ENCODE measurements around the gene GAB3. TPM values are rescaled to one million over a fixed set of nuclear protein-coding genes. Genes with fewer than 3 reads are reported as not detected.

The GAB3 gene
- total and polyA plus RNA-seq, 2 experiments from 2014 or later = 0.89 to 1.8 TPM

DNA sequence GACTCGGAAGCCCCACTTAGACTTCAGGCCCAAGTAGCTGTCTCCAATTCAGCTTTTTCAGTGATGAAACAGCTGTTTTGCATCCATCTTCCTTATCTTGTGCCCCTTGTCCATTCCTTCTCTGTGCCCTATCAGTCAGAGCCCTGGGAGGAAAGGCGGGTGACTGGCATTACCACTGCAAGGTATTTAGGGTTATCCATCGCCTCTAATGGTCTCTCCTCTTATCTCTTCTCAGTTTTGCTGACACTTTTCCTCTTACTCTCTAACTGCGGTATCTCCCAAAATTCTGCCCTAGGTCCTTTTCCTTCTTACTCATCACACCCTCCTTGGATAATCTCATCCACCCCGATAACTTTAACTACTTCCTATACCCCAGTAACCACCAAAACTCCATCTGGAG lies 13.7 kb downstream of the GAB3 start:
- no peak overlapping the region for H3K27ac Mint-ChIP-seq
- no peak overlapping the region for H3K4me3 ChIP-seq
- no peak overlapping the region for H3K27ac ChIP-seq (ENCODE audit: low read depth)
- H4K20me1 ChIP-seq (replicated peaks; ENCODE audit: insufficient read depth) = no peaks in the 10 kb centered on the region
- no peaks in the 10 kb centered on the region for H3K27me3 ChIP-seq (ENCODE audit: insufficient read depth)
- TF ChIP-seq JUNB (IDR thresholded peaks at IDR 0.05; ENCODE audit: unreplicated experiment) (no peak), ZNF331 (CRISPR knock-in tag; IDR thresholded peaks at IDR 0.05; ENCODE audit: low read depth) (no peak), POLR2AphosphoS5 (IDR thresholded peaks at IDR 0.05; ENCODE audit: low read depth) (no peak), NANOG (IDR thresholded peaks at IDR 0.05; ENCODE audit: borderline replicate concordance) (no peak), CREB1 (CRISPR knock-in tag; IDR thresholded peaks at IDR 0.05; ENCODE audit: low read depth) (no peak), EZH2 (IDR thresholded peaks at IDR 0.05; ENCODE audit: low read depth, unreplicated experiment) (no peak), ZNF114 (CRISPR knock-in tag; IDR thresholded peaks at IDR 0.05) (no peak), EZH2phosphoT487 (IDR thresholded peaks at IDR 0.05; ENCODE audit: unreplicated experiment) (no peak), STAT1 (IDR thresholded peaks at IDR 0.05; ENCODE audit: unreplicated experiment) (no peak)
- TF ChIP-seq, protein P1, sequence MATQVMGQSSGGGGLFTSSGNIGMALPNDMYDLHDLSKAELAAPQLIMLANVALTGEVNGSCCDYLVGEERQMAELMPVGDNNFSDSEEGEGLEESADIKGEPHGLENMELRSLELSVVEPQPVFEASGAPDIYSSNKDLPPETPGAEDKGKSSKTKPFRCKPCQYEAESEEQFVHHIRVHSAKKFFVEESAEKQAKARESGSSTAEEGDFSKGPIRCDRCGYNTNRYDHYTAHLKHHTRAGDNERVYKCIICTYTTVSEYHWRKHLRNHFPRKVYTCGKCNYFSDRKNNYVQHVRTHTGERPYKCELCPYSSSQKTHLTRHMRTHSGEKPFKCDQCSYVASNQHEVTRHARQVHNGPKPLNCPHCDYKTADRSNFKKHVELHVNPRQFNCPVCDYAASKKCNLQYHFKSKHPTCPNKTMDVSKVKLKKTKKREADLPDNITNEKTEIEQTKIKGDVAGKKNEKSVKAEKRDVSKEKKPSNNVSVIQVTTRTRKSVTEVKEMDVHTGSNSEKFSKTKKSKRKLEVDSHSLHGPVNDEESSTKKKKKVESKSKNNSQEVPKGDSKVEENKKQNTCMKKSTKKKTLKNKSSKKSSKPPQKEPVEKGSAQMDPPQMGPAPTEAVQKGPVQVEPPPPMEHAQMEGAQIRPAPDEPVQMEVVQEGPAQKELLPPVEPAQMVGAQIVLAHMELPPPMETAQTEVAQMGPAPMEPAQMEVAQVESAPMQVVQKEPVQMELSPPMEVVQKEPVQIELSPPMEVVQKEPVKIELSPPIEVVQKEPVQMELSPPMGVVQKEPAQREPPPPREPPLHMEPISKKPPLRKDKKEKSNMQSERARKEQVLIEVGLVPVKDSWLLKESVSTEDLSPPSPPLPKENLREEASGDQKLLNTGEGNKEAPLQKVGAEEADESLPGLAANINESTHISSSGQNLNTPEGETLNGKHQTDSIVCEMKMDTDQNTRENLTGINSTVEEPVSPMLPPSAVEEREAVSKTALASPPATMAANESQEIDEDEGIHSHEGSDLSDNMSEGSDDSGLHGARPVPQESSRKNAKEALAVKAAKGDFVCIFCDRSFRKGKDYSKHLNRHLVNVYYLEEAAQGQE (IDR thresholded peaks at IDR 0.05; ENCODE audit: unreplicated experiment) = no peak
- TF ChIP-seq, protein P2, sequence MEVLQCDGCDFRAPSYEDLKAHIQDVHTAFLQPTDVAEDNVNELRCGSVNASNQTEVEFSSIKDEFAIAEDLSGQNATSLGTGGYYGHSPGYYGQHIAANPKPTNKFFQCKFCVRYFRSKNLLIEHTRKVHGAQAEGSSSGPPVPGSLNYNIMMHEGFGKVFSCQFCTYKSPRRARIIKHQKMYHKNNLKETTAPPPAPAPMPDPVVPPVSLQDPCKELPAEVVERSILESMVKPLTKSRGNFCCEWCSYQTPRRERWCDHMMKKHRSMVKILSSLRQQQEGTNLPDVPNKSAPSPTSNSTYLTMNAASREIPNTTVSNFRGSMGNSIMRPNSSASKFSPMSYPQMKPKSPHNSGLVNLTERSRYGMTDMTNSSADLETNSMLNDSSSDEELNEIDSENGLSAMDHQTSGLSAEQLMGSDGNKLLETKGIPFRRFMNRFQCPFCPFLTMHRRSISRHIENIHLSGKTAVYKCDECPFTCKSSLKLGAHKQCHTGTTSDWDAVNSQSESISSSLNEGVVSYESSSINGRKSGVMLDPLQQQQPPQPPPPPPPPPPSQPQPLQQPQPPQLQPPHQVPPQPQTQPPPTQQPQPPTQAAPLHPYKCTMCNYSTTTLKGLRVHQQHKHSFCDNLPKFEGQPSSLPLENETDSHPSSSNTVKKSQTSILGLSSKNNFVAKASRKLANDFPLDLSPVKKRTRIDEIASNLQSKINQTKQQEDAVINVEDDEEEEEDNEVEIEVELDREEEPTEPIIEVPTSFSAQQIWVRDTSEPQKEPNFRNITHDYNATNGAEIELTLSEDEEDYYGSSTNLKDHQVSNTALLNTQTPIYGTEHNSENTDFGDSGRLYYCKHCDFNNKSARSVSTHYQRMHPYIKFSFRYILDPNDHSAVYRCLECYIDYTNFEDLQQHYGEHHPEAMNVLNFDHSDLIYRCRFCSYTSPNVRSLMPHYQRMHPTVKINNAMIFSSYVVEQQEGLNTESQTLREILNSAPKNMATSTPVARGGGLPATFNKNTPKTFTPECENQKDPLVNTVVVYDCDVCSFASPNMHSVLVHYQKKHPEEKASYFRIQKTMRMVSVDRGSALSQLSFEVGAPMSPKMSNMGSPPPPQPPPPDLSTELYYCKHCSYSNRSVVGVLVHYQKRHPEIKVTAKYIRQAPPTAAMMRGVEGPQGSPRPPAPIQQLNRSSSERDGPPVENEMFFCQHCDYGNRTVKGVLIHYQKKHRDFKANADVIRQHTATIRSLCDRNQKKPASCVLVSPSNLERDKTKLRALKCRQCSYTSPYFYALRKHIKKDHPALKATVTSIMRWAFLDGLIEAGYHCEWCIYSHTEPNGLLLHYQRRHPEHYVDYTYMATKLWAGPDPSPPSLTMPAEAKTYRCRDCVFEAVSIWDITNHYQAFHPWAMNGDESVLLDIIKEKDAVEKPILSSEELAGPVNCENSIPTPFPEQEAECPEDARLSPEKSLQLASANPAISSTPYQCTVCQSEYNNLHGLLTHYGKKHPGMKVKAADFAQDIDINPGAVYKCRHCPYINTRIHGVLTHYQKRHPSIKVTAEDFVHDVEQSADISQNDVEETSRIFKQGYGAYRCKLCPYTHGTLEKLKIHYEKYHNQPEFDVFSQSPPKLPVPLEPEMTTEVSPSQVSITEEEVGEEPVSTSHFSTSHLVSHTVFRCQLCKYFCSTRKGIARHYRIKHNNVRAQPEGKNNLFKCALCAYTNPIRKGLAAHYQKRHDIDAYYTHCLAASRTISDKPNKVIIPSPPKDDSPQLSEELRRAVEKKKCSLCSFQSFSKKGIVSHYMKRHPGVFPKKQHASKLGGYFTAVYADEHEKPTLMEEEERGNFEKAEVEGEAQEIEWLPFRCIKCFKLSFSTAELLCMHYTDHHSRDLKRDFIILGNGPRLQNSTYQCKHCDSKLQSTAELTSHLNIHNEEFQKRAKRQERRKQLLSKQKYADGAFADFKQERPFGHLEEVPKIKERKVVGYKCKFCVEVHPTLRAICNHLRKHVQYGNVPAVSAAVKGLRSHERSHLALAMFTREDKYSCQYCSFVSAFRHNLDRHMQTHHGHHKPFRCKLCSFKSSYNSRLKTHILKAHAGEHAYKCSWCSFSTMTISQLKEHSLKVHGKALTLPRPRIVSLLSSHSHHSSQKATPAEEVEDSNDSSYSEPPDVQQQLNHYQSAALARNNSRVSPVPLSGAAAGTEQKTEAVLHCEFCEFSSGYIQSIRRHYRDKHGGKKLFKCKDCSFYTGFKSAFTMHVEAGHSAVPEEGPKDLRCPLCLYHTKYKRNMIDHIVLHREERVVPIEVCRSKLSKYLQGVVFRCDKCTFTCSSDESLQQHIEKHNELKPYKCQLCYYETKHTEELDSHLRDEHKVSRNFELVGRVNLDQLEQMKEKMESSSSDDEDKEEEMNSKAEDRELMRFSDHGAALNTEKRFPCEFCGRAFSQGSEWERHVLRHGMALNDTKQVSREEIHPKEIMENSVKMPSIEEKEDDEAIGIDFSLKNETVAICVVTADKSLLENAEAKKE (CRISPR knock-in tag; IDR thresholded peaks at IDR 0.05) = no peak
- TF ChIP-seq, protein P3, sequence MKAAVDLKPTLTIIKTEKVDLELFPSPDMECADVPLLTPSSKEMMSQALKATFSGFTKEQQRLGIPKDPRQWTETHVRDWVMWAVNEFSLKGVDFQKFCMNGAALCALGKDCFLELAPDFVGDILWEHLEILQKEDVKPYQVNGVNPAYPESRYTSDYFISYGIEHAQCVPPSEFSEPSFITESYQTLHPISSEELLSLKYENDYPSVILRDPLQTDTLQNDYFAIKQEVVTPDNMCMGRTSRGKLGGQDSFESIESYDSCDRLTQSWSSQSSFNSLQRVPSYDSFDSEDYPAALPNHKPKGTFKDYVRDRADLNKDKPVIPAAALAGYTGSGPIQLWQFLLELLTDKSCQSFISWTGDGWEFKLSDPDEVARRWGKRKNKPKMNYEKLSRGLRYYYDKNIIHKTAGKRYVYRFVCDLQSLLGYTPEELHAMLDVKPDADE (IDR thresholded peaks at IDR 0.05) = no peak
- TF ChIP-seq, protein P4, sequence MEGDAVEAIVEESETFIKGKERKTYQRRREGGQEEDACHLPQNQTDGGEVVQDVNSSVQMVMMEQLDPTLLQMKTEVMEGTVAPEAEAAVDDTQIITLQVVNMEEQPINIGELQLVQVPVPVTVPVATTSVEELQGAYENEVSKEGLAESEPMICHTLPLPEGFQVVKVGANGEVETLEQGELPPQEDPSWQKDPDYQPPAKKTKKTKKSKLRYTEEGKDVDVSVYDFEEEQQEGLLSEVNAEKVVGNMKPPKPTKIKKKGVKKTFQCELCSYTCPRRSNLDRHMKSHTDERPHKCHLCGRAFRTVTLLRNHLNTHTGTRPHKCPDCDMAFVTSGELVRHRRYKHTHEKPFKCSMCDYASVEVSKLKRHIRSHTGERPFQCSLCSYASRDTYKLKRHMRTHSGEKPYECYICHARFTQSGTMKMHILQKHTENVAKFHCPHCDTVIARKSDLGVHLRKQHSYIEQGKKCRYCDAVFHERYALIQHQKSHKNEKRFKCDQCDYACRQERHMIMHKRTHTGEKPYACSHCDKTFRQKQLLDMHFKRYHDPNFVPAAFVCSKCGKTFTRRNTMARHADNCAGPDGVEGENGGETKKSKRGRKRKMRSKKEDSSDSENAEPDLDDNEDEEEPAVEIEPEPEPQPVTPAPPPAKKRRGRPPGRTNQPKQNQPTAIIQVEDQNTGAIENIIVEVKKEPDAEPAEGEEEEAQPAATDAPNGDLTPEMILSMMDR (conservative IDR thresholded peaks at IDR 0.05; ENCODE audit: low read depth in 2 of 2) = no peak
- H3F3A ChIP-seq (replicated peaks; ENCODE audit: low read depth) = no peaks in the 10 kb centered on the region
- no peak overlapping the region for H2AFZ ChIP-seq
- DNase-seq (ENCODE audit: low spot score) = no peak
- H3K36me3 ChIP-seq (ENCODE audit: insufficient read depth) = no peaks in the 10 kb centered on the region
- no peak overlapping the region for H3K4me3 Mint-ChIP-seq
- H3K4me1 Mint-ChIP-seq = peaks cover 4% of the 10 kb centered on the region; the same call in 2 of the 3 replicates
- ATAC-seq = no peak
- peaks cover 4% of the 10 kb centered on the region for H3K27me3 Mint-ChIP-seq (ENCODE audit: insufficient read depth, low read depth, poor library complexity)
- no peaks in the 10 kb centered on the region; the same call in 2 of the 3 replicates for H3K9me3 Mint-ChIP-seq
- H3K79me2 ChIP-seq (replicated peaks; ENCODE audit: insufficient read depth) = no peaks in the 10 kb centered on the region
- no peaks in the 10 kb centered on the region for H3K9me2 ChIP-seq (ENCODE audit: insufficient read depth)
- H3K4me1 ChIP-seq (ENCODE audit: insufficient read depth) = no peaks in the 10 kb centered on the region
- no peak overlapping the region for H3K4me2 ChIP-seq
- H3K36me3 Mint-ChIP-seq (ENCODE audit: low read depth) = no peaks in the 10 kb centered on the region
